HL-60 (cell line): ENCODE results near the gene CALB2.

Experiments used
- DNase-seq, 2 experiments: peaks; one replicate each; pipeline ENCODE4 v3.0.0-alpha.2; 2010 to 2020; ENCODE audit warnings: low read depth in 1 of 2, low spot score in 1 of 2
- H3K27ac ChIP-seq: fragments of 250-450 bp; sonication (Bioruptor Pico); replicated peaks from 2 replicates; pipeline ENCODE4 v1.5.1; 2020; ENCODE audit warnings: mild to moderate bottlenecking, moderate library complexity
- H3K27me3 ChIP-seq: fragments of 250-450 bp; sonication (Bioruptor Pico); 2 replicates; pipeline ENCODE4 v1.5.1; 2021; ENCODE audit warnings: mild to moderate bottlenecking, moderate library complexity; ENCODE audit not compliant: insufficient read depth, poor library complexity, severe bottlenecking
- H3K4me3 ChIP-seq: replicated peaks from 2 replicates; pipeline ENCODE4 v1.5.1; 2011; ENCODE audit warnings: mild to moderate bottlenecking, control low read depth, low read length; ENCODE audit not compliant: insufficient read depth
- CTCF ChIP-seq: IDR thresholded peaks from one replicate; pipeline ENCODE4 v1.5.1; 2011; ENCODE audit warnings: low read length, control low read depth, inconsistent platforms; ENCODE audit not compliant: insufficient read depth
- GABPA ChIP-seq: IDR thresholded peaks from 2 replicates; pipeline ENCODE4 v1.6.1; 2012; ENCODE audit warnings: low read depth
- POLR2AphosphoS5 ChIP-seq: IDR thresholded peaks from 2 replicates; pipeline ENCODE4 v1.6.1; 2012; ENCODE audit warnings: low read depth
- REST ChIP-seq: IDR thresholded peaks from 2 replicates; pipeline ENCODE4 v1.6.1; 2012; ENCODE audit warnings: low read depth; ENCODE audit not compliant: insufficient replicate concordance
- SPI1 ChIP-seq: IDR thresholded peaks from 2 replicates; pipeline ENCODE4 v1.6.1; 2012; ENCODE audit warnings: low read depth, mild to moderate bottlenecking, borderline replicate concordance

CALB2 gene

GRCh38 chr16:71436473-71436872 lies 78.0 kb downstream of the CALB2 start:
- no peaks in the 10 kb centered on the region for H3K27me3 ChIP-seq
- no peak overlapping the region for H3K4me3 ChIP-seq
- TF ChIP-seq CTCF = no peak
- TF ChIP-seq REST = no peak
- TF ChIP-seq POLR2AphosphoS5 = no peak
- TF ChIP-seq GABPA = no peak
- TF ChIP-seq SPI1 = no peak
- no peak for DNase-seq
- H3K27ac ChIP-seq = no peak overlapping the region

GRCh38 chr16:71439523-71439922 lies 81.0 kb downstream of the CALB2 start:
- DNase-seq = no peak
- no peak overlapping the region for H3K4me3 ChIP-seq
- H3K27me3 ChIP-seq = no peaks in the 10 kb centered on the region
- H3K27ac ChIP-seq = no peak overlapping the region
- TF ChIP-seq CTCF (no peak), SPI1 (no peak), GABPA (no peak), REST (no peak), POLR2AphosphoS5 (no peak)
